OCI-LY3 (cell line): ENCODE results near the gene UGT1A5.

ENCODE experiments used
- EZH2phosphoT487 ChIP-seq: fragments of 200-600 bp; shearing (Covaris generic); IDR thresholded peaks from 2 replicates; pipeline ENCODE4 v1.6.1; 2018; ENCODE audit warnings: antibody characterized with exemption, mixed run types, low read depth
- TF ChIP-seq, protein P1 (sequence below): fragments of 200-600, 300-600 bp; sonication (generic); IDR thresholded peaks from 2 replicates; pipeline ENCODE4 v1.5.1; 2014; ENCODE audit warnings: antibody characterized with exemption, low read length, low read depth

GRCh38 chr2:233766416-233766815 is 53.7 kb downstream of the UGT1A5 start:
- TF ChIP-seq EZH2phosphoT487, result no peak
- TF ChIP-seq, protein P1, sequence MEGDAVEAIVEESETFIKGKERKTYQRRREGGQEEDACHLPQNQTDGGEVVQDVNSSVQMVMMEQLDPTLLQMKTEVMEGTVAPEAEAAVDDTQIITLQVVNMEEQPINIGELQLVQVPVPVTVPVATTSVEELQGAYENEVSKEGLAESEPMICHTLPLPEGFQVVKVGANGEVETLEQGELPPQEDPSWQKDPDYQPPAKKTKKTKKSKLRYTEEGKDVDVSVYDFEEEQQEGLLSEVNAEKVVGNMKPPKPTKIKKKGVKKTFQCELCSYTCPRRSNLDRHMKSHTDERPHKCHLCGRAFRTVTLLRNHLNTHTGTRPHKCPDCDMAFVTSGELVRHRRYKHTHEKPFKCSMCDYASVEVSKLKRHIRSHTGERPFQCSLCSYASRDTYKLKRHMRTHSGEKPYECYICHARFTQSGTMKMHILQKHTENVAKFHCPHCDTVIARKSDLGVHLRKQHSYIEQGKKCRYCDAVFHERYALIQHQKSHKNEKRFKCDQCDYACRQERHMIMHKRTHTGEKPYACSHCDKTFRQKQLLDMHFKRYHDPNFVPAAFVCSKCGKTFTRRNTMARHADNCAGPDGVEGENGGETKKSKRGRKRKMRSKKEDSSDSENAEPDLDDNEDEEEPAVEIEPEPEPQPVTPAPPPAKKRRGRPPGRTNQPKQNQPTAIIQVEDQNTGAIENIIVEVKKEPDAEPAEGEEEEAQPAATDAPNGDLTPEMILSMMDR, result no peak
